ENCODE measurements around the gene KIF6. TPM values are rescaled to one million over a fixed set of nuclear protein-coding genes. Genes with fewer than 3 reads are reported as not detected.

Gene KIF6
- total RNA-seq, 1 experiment from 2014 or later: not detected

GRCh38 chr6:39425346-39426072 lies 299.7 kb downstream of the KIF6 start:
- CTCF ChIA-PET: no interaction called here

GRCh38 chr6:39424831-39425230 lies 300.4 kb downstream of the KIF6 start:
- ATAC-seq: no peak
- TF ChIP-seq TCF7L2 (IDR thresholded peaks at IDR 0.05; ENCODE audit: low read depth, low read length): no peak
- TF ChIP-seq POLR2AphosphoS5 (IDR thresholded peaks at IDR 0.05; ENCODE audit: low read depth, low read length): no peak
- no peak for TF ChIP-seq CTCF (IDR thresholded peaks at IDR 0.05)
- no peak for TF ChIP-seq SIN3A (IDR thresholded peaks at IDR 0.05; ENCODE audit: borderline replicate concordance, insufficient read depth, low read depth, low read length)
- no peak for TF ChIP-seq REST (IDR thresholded peaks at IDR 0.05; ENCODE audit: insufficient read depth in 1 of 2, low read depth in 2 of 2, low read length in 1 of 2)
- in situ Hi-C loops (cut with HindIII; ENCODE audit: low pct_unique_long_range_greater_than_20kb, low sequenced_read_pairs): no loop called here
- intact Hi-C loops (cut with micrococcal nuclease; ENCODE audit: unreplicated experiment): no loop called here
- BruUV-seq (replicated peaks): no TSS peak
- no peak for DNase-seq (ENCODE audit: low read depth, low spot score)
- no peaks in the 10 kb centered on the region for H3K4me1 ChIP-seq (ENCODE audit: control insufficient read depth, insufficient read depth, low read length)
- no peaks in the 10 kb centered on the region for H3K36me3 ChIP-seq (ENCODE audit: control insufficient read depth, insufficient read depth, low read length)
- no peaks in the 10 kb centered on the region for H3K9me3 ChIP-seq (ENCODE audit: control insufficient read depth, insufficient read depth, low read depth, low read length)
- POLR2A ChIA-PET: no interaction called here
- no peak overlapping the region for H3K27ac ChIP-seq (ENCODE audit: low read length)
- no peaks in the 10 kb centered on the region for H3K27me3 ChIP-seq (ENCODE audit: control insufficient read depth, insufficient read depth, low read length)
- CTCF ChIA-PET: no interaction called here
- no peak overlapping the region for H3K4me3 ChIP-seq (ENCODE audit: low read depth in 2 of 2, low read length in 2 of 2)

More at GRCh38 chr6:39425346-39426072, 299.7 kb downstream of the KIF6 start:
- no peak for ATAC-seq
- intact Hi-C loops (cut with micrococcal nuclease; ENCODE audit: unreplicated experiment) (no loop called here), in situ Hi-C loops (cut with HindIII; ENCODE audit: low pct_unique_long_range_greater_than_20kb, low sequenced_read_pairs) (no loop called here)
- Histone ChIP-seq H3K4me3 (ENCODE audit: low read depth in 2 of 2, low read length in 2 of 2) (no peak overlapping the region), H3K4me1 (ENCODE audit: control insufficient read depth, insufficient read depth, low read length) (no peaks in the 10 kb centered on the region), H3K36me3 (ENCODE audit: control insufficient read depth, insufficient read depth, low read length) (no peaks in the 10 kb centered on the region), H3K27ac (ENCODE audit: low read length) (no peak overlapping the region), H3K9me3 (ENCODE audit: control insufficient read depth, insufficient read depth, low read depth, low read length) (no peaks in the 10 kb centered on the region), H3K27me3 (ENCODE audit: control insufficient read depth, insufficient read depth, low read length) (no peaks in the 10 kb centered on the region)
- TF ChIP-seq CTCF (IDR thresholded peaks at IDR 0.05) (no peak), REST (IDR thresholded peaks at IDR 0.05; ENCODE audit: insufficient read depth in 1 of 2, low read depth in 2 of 2, low read length in 1 of 2) (no peak), TCF7L2 (IDR thresholded peaks at IDR 0.05; ENCODE audit: low read depth, low read length) (no peak), SIN3A (IDR thresholded peaks at IDR 0.05; ENCODE audit: borderline replicate concordance, insufficient read depth, low read depth, low read length) (no peak), POLR2AphosphoS5 (IDR thresholded peaks at IDR 0.05; ENCODE audit: low read depth, low read length) (no peak)
- BruUV-seq (replicated peaks): no TSS peak
- no peak for DNase-seq (ENCODE audit: low read depth, low spot score)
- POLR2A ChIA-PET: no interaction called here

Data from Panc1 (cell line).